ENCODE data around the gene TBATA. TPM values are rescaled to one million over a fixed set of nuclear protein-coding genes. Genes with fewer than 3 reads are reported as not detected.
A peak's percentile ranks its signal among the peaks of the same experiment; 100 is the strongest.

Gene TBATA
- polyA plus RNA-seq, 6 donors from 2014 or later: not detected

GRCh38 chr10:70816220-70816894 is 31.2 kb upstream of the TBATA start:
- ATAC-seq (ENCODE audit: low read depth in 2 of 2): peak; percentile 51 to 56
- Mint-ChIP-seq H3K27me3 (no peaks in the 10 kb centered on the region), H3K27ac (peak overlapping the region; percentile 67 to 98 (median 96)), H3K4me1 (peaks cover 26 to 42% (median 33%) of the 10 kb centered on the region in 3 donors), H3K4me3 (peak overlapping the region; percentile 80 to 97 (median 94)), H3K36me3 (peaks cover 0 to 4% of the 10 kb centered on the region in 2 donors), H3K9me3 (no peaks in the 10 kb centered on the region)
- DNase-seq: peak; percentile 28

- no peaks in the 10 kb centered on the region for H3K27me3 Mint-ChIP-seq
- DNase-seq (peak; percentile 85), ATAC-seq (ENCODE audit: low read depth in 2 of 2) (peak; percentile 86 to 93)
- H3K4me3 Mint-ChIP-seq: peak within 1 kb of the TSS; percentile 80 to 97 (median 94)
- H3K27ac Mint-ChIP-seq: peak within 1 kb of the TSS; percentile 78 to 98 (median 96)
- H3K9me3 Mint-ChIP-seq: no peaks in the 10 kb centered on the region
- H3K4me1 Mint-ChIP-seq: peaks cover 26 to 37% (median 29%) of the 10 kb centered on the region in 3 donors
- H3K36me3 Mint-ChIP-seq: peaks cover 0 to 4% of the 10 kb centered on the region in 2 donors
These were observed 30.5 kb upstream of the TBATA start, which contains the start of gene SGPL1 for GRCh38 chr10:70815504-70816219. Gene SGPL1, plus strand, starts transcription at chr10:70815948. Its CDS starts 906 bp downstream, at chr10:70816854.

GRCh38 chr10:70814126-70814525 is 28.9 kb upstream of the TBATA start:
- DNase-seq: no peak
- ATAC-seq (ENCODE audit: low read depth in 2 of 2): no peak
- Mint-ChIP-seq H3K9me3 (no peaks in the 10 kb centered on the region), H3K4me3 (peak overlapping the region in 7 of 8 donors; percentile 12 to 96 (median 53)), H3K36me3 (peaks cover 0 to 4% of the 10 kb centered on the region in 2 donors), H3K27ac (peak overlapping the region in 3 of 6 donors; percentile 66 to 86 (median 84)), H3K4me1 (peaks cover 22 to 31% (median 29%) of the 10 kb centered on the region in 3 donors), H3K27me3 (no peaks in the 10 kb centered on the region)

- Mint-ChIP-seq H3K4me3 (peak overlapping the region in 1 of 8 donors; percentile 27), H3K9me3 (no peaks in the 10 kb centered on the region), H3K27ac (no peak overlapping the region), H3K36me3 (peaks cover 0 to 3% of the 10 kb centered on the region in 2 donors), H3K4me1 (peaks cover 19 to 25% (median 24%) of the 10 kb centered on the region in 3 donors), H3K27me3 (peaks cover 0 to 1% (median 0%) of the 10 kb centered on the region in 3 donors)
- DNase-seq (no peak), ATAC-seq (ENCODE audit: low read depth in 2 of 2) (no peak)
These were observed 27.6 kb upstream of the TBATA start for GRCh38 chr10:70812814-70813213.

- H3K27ac Mint-ChIP-seq: peak overlapping the region in 3 of 6 donors; percentile 12 to 80 (median 50)
- no peaks in the 10 kb centered on the region for H3K9me3 Mint-ChIP-seq
- peak overlapping the region in 1 of 8 donors; percentile 12 for H3K4me3 Mint-ChIP-seq
These were observed 26.7 kb upstream of the TBATA start for GRCh38 chr10:70811881-70812280.

GRCh38 chr10:70810967-70811366 is 25.8 kb upstream of the TBATA start:
- H3K4me1 Mint-ChIP-seq: peaks cover 9 to 11% (median 10%) of the 10 kb centered on the region in 3 donors
- no peaks in the 10 kb centered on the region for H3K36me3 Mint-ChIP-seq
- ATAC-seq (ENCODE audit: low read depth in 2 of 2): no peak
- H3K9me3 Mint-ChIP-seq: no peaks in the 10 kb centered on the region
- DNase-seq: no peak
- peaks cover 0 to 13% (median 10%) of the 10 kb centered on the region in 3 donors for H3K27me3 Mint-ChIP-seq
- no peak overlapping the region for H3K4me3 Mint-ChIP-seq
- no peak overlapping the region for H3K27ac Mint-ChIP-seq

More at GRCh38 chr10:70811881-70812280, 26.7 kb upstream of the TBATA start:
- Mint-ChIP-seq H3K36me3 (no peaks in the 10 kb centered on the region), H3K4me1 (peaks cover 15 to 17% (median 16%) of the 10 kb centered on the region in 3 donors), H3K27me3 (peaks cover 0 to 10% (median 7%) of the 10 kb centered on the region in 3 donors)
- no peak for ATAC-seq (ENCODE audit: low read depth in 2 of 2)
- DNase-seq: no peak

- H3K4me3 Mint-ChIP-seq: no peak overlapping the region
- H3K4me1 Mint-ChIP-seq: peaks cover 4 to 8% (median 7%) of the 10 kb centered on the region in 3 donors
- no peaks in the 10 kb centered on the region for H3K36me3 Mint-ChIP-seq
- peaks cover 0 to 13% (median 10%) of the 10 kb centered on the region in 3 donors for H3K27me3 Mint-ChIP-seq
- no peak overlapping the region for H3K27ac Mint-ChIP-seq
- DNase-seq: no peak
- H3K9me3 Mint-ChIP-seq: no peaks in the 10 kb centered on the region
- ATAC-seq (ENCODE audit: low read depth in 2 of 2): no peak
These were observed 24.5 kb upstream of the TBATA start for GRCh38 chr10:70809726-70810125.

GRCh38 chr10:70809011-70809611 is 23.9 kb upstream of the TBATA start:
- Mint-ChIP-seq H3K4me1 (peaks cover 0 to 2% (median 1%) of the 10 kb centered on the region in 3 donors), H3K27me3 (peaks cover 3 to 13% (median 10%) of the 10 kb centered on the region in 3 donors), H3K27ac (no peak overlapping the region), H3K36me3 (no peaks in the 10 kb centered on the region), H3K9me3 (no peaks in the 10 kb centered on the region), H3K4me3 (no peak overlapping the region)
- ATAC-seq (ENCODE audit: low read depth in 2 of 2) (no peak), DNase-seq (no peak)

- H3K27me3 Mint-ChIP-seq: peaks cover 3 to 17% (median 14%) of the 10 kb centered on the region in 3 donors
- ATAC-seq (ENCODE audit: low read depth in 2 of 2) (no peak), DNase-seq (no peak)
- no peak overlapping the region for H3K4me3 Mint-ChIP-seq
- no peak overlapping the region for H3K27ac Mint-ChIP-seq
- peaks cover 0 to 1% (median 0%) of the 10 kb centered on the region in 7 donors for H3K9me3 Mint-ChIP-seq
- H3K4me1 Mint-ChIP-seq: no peaks in the 10 kb centered on the region
- no peaks in the 10 kb centered on the region for H3K36me3 Mint-ChIP-seq
These were observed 22.4 kb upstream of the TBATA start for GRCh38 chr10:70807556-70807955.

GRCh38 chr10:70806841-70807240 is 21.7 kb upstream of the TBATA start:
- Mint-ChIP-seq H3K4me1 (no peaks in the 10 kb centered on the region), H3K36me3 (no peaks in the 10 kb centered on the region), H3K4me3 (no peak overlapping the region), H3K9me3 (peaks cover 0 to 3% (median 0%) of the 10 kb centered on the region in 7 donors), H3K27me3 (peaks cover 7 to 24% (median 16%) of the 10 kb centered on the region in 3 donors), H3K27ac (no peak overlapping the region)
- ATAC-seq (ENCODE audit: low read depth in 2 of 2) (no peak), DNase-seq (no peak)

- H3K36me3 Mint-ChIP-seq: no peaks in the 10 kb centered on the region
- H3K27me3 Mint-ChIP-seq: peaks cover 7 to 24% (median 16%) of the 10 kb centered on the region in 3 donors
- ATAC-seq (ENCODE audit: low read depth in 2 of 2) (no peak), DNase-seq (no peak)
- no peak overlapping the region for H3K27ac Mint-ChIP-seq
- no peaks in the 10 kb centered on the region for H3K4me1 Mint-ChIP-seq
- peaks cover 0 to 3% (median 0%) of the 10 kb centered on the region in 7 donors for H3K9me3 Mint-ChIP-seq
- H3K4me3 Mint-ChIP-seq: no peak overlapping the region
These were observed 20.5 kb upstream of the TBATA start for GRCh38 chr10:70805619-70806215.

GRCh38 chr10:70804421-70804808 is 19.2 kb upstream of the TBATA start:
- Mint-ChIP-seq H3K36me3 (no peaks in the 10 kb centered on the region), H3K27me3 (peaks cover 10 to 28% (median 21%) of the 10 kb centered on the region in 3 donors), H3K4me3 (no peak overlapping the region), H3K4me1 (no peaks in the 10 kb centered on the region), H3K27ac (no peak overlapping the region), H3K9me3 (peaks cover 0 to 3% (median 0%) of the 10 kb centered on the region in 7 donors)
- no peak for DNase-seq
- ATAC-seq (ENCODE audit: low read depth in 2 of 2): no peak

All from naive B cell (primary cell).